Hypothalamus (tissue), 51 donors: ENCODE data around the gene PLXDC1.
A peak's percentile ranks its signal among the peaks of the same experiment; 100 is the strongest.

ENCODE experiments used
- DNase-seq, 51 donors: peaks; one replicate each; lab custom pipeline; 2025; lab: John Stamatoyannopoulos, UW

The PLXDC1 gene

DNA sequence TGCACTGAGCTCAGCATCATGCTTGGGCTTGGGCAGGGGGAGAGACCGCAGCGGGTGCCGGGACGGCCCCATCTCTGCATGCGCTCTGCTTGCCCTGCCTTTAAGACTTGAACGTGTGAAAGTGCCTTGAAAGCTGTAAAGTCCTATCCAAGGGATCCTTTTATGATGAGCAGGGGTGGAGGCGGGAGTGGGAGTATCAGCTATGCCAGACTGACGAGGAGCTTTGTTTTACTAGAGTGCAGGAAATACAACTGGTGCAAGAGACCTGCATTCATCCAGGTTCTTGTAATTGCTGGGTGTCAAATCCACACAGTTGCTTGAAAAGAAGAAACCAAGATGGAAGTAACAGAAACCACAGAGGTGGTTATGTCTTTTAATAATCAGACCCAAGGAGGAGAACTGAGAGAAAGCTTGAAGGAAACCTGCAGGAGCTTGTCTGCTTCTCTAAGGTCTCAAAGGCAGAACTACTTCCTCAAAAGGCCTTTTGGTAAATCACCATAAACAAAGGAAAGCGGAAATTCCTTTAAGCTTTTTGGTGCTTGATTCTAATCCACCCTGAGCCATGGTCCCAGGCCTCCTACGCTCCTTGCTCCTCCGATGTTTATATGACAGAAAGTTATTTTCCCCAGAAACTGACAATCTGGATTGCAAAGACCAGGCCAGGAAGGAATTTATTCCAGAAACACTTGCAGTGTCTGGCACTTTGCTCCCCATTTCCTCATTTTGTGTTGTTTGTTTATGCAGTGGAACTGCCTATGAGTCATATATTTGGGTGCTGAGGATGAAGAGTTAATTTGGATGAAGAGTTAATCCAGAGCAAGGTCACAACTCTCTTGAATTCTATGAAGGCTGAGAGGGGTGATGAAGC is 132.9 kb downstream of the PLXDC1 start:
- peak in 1 of 51 donors; percentile 22 for DNase-seq

DNA sequence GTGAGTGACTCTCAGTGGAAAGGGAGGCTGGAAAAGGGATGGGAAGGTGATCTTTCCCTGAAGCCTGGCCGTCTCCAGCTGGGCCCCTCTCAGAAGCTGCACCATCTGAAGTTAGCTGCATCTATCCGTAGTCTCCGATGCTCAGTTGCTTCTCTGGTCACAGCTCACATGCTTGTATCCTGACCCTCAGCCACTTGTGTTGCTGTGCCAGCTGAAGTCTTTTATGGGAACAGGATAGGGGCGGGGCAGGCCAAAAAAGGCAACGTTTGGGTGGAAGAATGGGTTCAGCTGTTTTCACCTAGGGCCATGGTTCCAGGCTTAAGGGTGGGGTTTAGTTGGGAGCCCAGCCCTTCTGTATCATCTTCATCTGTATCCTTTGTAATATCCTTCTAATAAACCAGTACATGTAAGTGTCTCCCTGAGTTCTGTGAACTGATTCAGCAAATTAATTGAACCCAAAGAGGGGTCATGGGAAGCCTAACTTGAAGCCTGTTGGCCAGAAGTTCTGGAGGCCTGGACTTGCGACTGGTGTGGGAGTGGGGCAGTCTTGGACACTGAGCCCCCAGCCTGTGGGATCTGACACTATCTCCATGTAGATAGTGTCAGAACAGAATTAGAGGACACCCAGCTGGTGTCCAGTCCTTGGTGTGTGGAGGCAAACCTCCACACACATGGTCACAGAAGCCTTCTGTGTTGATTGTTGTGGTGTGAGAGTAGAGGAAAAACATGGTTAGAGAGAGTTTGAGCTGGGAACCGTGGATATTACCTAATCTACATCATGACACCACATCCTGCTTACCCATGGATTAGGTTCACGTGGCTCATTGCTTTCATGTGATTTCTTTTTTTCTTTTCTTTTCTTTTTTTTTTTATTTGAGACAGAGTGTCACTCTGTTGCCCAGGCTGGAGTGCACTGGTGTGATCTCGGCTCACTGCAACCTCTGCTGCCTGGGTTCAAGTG is 135.0 kb downstream of the PLXDC1 start:
- DNase-seq: no peak

- DNase-seq: no peak
Observed at GRCh38 chr17:39015546-39015935, 135.9 kb downstream of the PLXDC1 start.

- DNase-seq: no peak
Observed at GRCh38 chr17:39014795-39015545, 136.5 kb downstream of the PLXDC1 start.

GRCh38 chr17:39014044-39014794 is 137.2 kb downstream of the PLXDC1 start:
- DNase-seq: no peak
